ENCODE results near the gene RPL35. TPM values are rescaled to one million over a fixed set of nuclear protein-coding genes. Genes with fewer than 3 reads are reported as not detected.
A peak's percentile ranks its signal among the peaks of the same experiment; 100 is the strongest.
"Not testable (repeated sequence)": the region's sequence is repeated elsewhere in the genome, so short reads cannot be mapped to it uniquely, and the experiment has no call there.

The RPL35 gene
- total RNA-seq, 3 donors from 2014 or later = 2,475 to 3,579 (median 2,566) TPM

DNA sequence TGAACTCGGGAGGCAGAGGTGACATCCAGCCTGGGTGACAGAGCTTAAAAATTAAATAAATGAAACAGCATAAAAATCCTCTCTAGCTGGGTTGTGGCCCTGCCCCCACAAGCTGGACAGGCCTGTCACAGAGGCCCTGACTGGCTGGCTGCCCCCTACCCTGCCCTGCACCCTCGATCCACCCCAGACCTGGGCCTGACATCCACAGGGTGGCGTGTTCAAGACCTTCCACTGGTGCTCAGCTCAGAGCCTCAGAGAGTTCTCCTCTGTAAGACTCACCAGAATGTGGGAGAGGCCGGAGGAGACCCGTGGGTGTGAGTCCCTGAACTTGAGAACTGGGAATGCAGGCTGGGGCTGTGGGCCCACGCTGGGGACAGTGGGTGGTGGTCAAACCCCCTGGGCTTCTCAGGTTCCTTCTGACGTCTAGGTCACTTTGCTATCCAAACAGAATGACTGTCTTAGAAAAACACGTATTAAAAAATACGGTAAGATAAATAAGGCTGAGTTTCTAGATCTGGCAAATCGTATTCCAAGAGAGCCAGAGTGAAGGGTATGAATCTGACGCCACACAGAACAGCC lies 18.2 kb downstream of the RPL35 start:
- no peaks in the 10 kb centered on the region for H3K36me3 ChIP-seq
- no peaks in the 10 kb centered on the region for H3K9me3 ChIP-seq
- H3K4me1 ChIP-seq = no peaks in the 10 kb centered on the region
- no peak for DNase-seq (ENCODE audit: low spot score in 2 of 2)
- TF ChIP-seq POLR2AphosphoS5 (IDR thresholded peaks at IDR 0.05) = no peak
- TF ChIP-seq POLR2A (IDR thresholded peaks at IDR 0.05) = no peak
- TF ChIP-seq, protein P1, sequence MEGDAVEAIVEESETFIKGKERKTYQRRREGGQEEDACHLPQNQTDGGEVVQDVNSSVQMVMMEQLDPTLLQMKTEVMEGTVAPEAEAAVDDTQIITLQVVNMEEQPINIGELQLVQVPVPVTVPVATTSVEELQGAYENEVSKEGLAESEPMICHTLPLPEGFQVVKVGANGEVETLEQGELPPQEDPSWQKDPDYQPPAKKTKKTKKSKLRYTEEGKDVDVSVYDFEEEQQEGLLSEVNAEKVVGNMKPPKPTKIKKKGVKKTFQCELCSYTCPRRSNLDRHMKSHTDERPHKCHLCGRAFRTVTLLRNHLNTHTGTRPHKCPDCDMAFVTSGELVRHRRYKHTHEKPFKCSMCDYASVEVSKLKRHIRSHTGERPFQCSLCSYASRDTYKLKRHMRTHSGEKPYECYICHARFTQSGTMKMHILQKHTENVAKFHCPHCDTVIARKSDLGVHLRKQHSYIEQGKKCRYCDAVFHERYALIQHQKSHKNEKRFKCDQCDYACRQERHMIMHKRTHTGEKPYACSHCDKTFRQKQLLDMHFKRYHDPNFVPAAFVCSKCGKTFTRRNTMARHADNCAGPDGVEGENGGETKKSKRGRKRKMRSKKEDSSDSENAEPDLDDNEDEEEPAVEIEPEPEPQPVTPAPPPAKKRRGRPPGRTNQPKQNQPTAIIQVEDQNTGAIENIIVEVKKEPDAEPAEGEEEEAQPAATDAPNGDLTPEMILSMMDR (IDR thresholded peaks at IDR 0.05) = no peak
- intact Hi-C loops (cut with DNase I; ENCODE audit: low total_unique reads) = no loop called here
- H3K27ac ChIP-seq = no peak overlapping the region
- H3K4me3 ChIP-seq = no peak overlapping the region
- no peaks in the 10 kb centered on the region for H3K27me3 ChIP-seq

DNA sequence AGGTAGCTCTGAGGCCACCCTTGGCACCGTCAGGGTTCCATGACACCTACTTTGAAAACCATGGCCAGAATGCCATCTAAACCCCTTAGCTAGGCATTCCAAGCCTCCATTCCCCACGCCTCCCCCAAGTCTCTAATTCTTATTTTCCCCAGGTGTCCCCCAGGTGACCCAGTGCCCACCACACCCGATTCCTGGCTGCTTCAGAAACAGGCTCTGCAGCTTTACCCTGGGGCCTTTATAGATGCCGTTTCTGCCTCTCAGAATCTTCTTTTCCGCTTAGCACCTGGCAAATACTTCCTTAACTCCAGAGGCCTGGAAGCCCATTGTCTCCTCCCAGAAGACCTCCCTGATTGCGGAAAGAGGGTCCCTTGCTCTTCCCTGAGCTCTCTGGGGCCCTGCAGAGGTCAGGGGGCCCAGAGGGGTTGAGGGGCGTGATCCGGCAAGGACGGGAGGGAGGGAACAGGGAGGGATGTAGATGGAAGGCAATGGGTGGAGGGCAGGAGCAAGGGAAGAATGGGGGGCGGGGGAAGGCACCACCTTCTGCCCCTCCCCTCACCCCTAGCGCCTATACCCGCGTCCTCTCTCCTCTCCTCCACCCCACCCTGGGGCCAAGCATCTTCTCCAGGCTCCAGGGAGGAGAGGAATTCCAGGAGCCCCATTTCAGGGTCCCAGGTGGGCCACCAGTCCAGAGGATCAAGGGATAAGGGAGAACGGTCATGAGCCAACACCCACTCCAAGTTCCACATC lies 20.5 kb downstream of the RPL35 start:
- TF ChIP-seq, protein P1 (IDR thresholded peaks at IDR 0.05) = no peak
- TF ChIP-seq POLR2A (IDR thresholded peaks at IDR 0.05) (no peak), POLR2AphosphoS5 (IDR thresholded peaks at IDR 0.05) (no peak)
- Histone ChIP-seq H3K9me3 (no peaks in the 10 kb centered on the region), H3K36me3 (no peaks in the 10 kb centered on the region), H3K27me3 (no peaks in the 10 kb centered on the region), H3K4me3 (no peak overlapping the region), H3K27ac (no peak overlapping the region), H3K4me1 (no peaks in the 10 kb centered on the region)
- DNase-seq (ENCODE audit: low spot score in 2 of 2) = no peak
- intact Hi-C loops (cut with DNase I; ENCODE audit: low total_unique reads) = no loop called here

DNA sequence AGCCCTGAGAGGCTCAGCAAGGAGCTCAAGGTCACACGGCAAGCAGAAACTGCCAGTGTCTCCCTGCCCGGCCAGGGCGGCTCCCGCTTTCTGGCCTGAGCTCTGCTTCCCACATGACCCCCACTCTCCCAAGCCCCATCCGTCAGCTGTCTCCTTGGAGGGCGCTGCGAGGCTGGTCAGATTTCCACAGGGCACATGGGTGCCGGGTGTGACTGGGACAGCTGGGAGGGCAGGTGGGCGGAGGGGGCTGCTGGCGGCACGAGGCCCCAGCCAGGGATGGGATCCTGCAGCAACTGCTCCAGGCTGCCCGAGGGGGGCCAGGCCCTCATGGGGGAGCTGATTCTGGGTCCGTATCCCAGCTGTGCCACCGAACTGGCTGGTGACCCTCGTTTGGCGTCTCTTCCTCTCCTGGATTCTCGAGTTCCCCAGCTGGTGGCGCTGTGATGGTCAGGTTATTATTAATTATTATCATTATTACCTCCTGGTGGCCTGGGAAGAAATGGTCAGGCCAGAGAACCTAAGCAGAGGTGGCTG lies 21.4 kb downstream of the RPL35 start:
- Histone ChIP-seq H3K4me1 (no peaks in the 10 kb centered on the region), H3K9me3 (no peaks in the 10 kb centered on the region), H3K36me3 (no peaks in the 10 kb centered on the region), H3K4me3 (no peak overlapping the region), H3K27me3 (no peaks in the 10 kb centered on the region), H3K27ac (no peak overlapping the region)
- no peak for DNase-seq (ENCODE audit: low spot score in 2 of 2)
- intact Hi-C loops (cut with DNase I; ENCODE audit: low total_unique reads) = no loop called here
- TF ChIP-seq POLR2A (IDR thresholded peaks at IDR 0.05) (no peak), POLR2AphosphoS5 (IDR thresholded peaks at IDR 0.05) (no peak)
- TF ChIP-seq, protein P1 (IDR thresholded peaks at IDR 0.05) = peak in 1 of 3 donors; percentile 9

DNA sequence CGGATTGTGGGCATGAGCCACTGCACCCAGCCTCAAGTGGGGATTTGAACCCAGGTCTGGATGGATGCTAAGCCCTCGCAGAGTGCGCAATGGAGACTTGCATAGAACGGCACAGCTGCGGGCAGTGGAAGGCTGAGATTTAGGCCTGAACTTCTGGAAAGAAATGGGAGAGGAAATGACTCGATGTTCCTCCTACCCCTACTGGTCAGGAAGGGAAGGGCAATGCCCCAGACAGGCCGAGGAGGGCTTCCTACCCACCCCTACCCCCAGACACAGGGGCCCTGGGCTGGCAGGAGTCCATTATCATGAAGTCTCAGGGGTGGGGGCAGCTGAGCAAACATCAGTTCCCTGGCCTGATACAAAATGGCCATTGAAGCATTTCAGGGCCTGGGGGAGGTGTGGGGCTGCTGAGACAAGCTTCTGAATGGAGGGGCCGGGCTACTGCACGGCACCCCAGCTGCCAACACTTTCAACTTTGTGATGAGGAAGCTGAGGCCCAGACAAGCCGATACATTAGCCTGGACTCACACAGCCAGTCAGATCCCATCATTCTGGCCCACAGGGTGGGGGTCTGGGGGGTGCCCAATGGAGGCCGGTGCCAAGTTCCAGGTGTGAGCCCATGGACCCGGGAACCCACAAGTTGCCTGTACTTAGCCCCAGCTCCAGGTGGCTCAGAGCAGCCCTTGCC lies 22.0 kb downstream of the RPL35 start:
- Histone ChIP-seq H3K27me3 (no peaks in the 10 kb centered on the region), H3K4me1 (peaks cover 0 to 3% of the 10 kb centered on the region in 2 donors), H3K9me3 (no peaks in the 10 kb centered on the region), H3K27ac (no peak overlapping the region), H3K4me3 (no peak overlapping the region), H3K36me3 (no peaks in the 10 kb centered on the region)
- DNase-seq (ENCODE audit: low spot score in 2 of 2) = no peak
- intact Hi-C loops (cut with DNase I; ENCODE audit: low total_unique reads) = no loop called here
- TF ChIP-seq POLR2A (IDR thresholded peaks at IDR 0.05) = no peak
- TF ChIP-seq, protein P1 (IDR thresholded peaks at IDR 0.05) = peak in 1 of 3 donors; percentile 34

DNA sequence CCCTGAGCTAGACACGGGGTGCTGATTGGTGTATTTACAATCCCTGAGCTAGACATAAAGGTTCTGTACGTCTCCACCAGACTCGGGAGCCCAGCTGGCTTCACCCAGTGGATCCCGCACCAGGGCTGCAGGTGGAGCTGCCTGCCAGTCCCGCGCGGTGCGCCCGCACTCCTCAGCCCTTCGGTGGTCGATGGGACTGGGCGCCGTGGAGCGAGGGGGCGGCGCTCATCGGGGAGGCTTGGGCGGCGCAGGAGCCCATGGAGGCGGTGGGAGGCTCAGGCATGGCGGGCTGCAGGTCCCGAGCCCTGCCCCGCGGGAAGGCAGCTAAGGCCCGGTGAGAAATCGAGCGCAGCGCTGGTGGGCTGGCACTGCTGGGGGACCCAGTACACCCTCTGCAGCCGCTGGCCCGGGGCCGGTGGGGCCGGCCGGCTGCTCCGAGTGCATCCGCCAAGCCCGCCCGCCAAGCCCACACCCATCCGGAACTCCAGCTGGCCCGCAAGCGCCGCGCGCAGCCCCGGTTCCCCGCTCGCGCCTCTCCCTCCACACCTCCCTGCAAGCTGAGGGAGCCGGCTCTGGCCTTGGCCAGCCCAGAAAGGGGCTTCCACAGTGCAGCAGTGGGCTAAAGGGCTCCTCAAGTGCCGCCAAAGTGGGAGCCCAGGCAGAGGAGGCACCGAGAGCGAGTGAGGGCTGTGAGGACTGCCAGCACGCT lies 23.0 kb downstream of the RPL35 start:
- H3K36me3 ChIP-seq; H3K27me3 ChIP-seq; intact Hi-C loops (cut with DNase I; ENCODE audit: low total_unique reads); H3K27ac ChIP-seq; DNase-seq (ENCODE audit: low spot score in 2 of 2); H3K4me1 ChIP-seq; H3K9me3 ChIP-seq: not testable (repeated sequence)
- peak overlapping the region in 1 of 3 donors; percentile 56 for H3K4me3 ChIP-seq

DNA sequence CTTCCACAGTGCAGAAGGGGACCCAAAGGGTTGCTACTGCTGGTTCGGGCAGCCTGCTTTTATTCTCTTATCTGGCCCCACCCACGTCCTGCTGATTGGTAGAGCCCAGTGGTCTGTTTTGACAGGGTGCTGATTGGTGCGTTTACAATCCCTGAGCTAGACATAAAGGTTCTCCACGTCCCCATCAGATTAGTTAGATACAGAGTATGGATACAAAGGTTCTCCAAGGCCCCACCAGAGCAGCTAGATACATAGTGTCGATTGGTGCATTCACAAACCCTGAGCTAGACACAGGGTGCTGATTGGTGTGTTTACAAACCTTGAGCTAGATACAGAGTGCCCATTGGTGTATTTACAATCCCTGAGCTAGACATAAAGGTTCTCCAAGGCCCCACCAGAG lies 23.6 kb downstream of the RPL35 start:
- H3K9me3 ChIP-seq; intact Hi-C loops (cut with DNase I; ENCODE audit: low total_unique reads); H3K4me3 ChIP-seq; H3K27me3 ChIP-seq; H3K27ac ChIP-seq; H3K36me3 ChIP-seq; DNase-seq (ENCODE audit: low spot score in 2 of 2); H3K4me1 ChIP-seq: not testable (repeated sequence)
